ENCODE data around the gene SYT11.
A peak's percentile ranks its signal among the peaks of the same experiment; 100 is the strongest.
"Not testable (repeated sequence)": the region's sequence is repeated elsewhere in the genome, so short reads cannot be mapped to it uniquely, and the experiment has no call there.

SYT11 gene

GRCh38 chr1:155929057-155929456 is 69.7 kb downstream of the SYT11 start:
- H3K4me1 ChIP-seq = peaks cover 15% of the 10 kb centered on the region
- H3K9me3 ChIP-seq = no peaks in the 10 kb centered on the region
- no peak for DNase-seq (ENCODE audit: low spot score in 2 of 2)
- in situ Hi-C loops (cut with MboI; ENCODE audit: low sequenced_read_pairs) = loop anchor here (10.0 kb wide), 1 partner anchor 396 kb away; no protein-coding TSS in a partner anchor
- no peaks in the 10 kb centered on the region for H3K27me3 ChIP-seq (ENCODE audit: low read depth)
- peaks cover 97% of the 10 kb centered on the region for H3K36me3 ChIP-seq (replicated peaks)
- H3K4me3 ChIP-seq = no peak overlapping the region

GRCh38 chr1:155930725-155931124 is 71.4 kb downstream of the SYT11 start:
- not testable (repeated sequence) for H3K4me3 ChIP-seq; DNase-seq (ENCODE audit: low spot score in 2 of 2); H3K9me3 ChIP-seq; H3K27me3 ChIP-seq (ENCODE audit: low read depth)
- Histone ChIP-seq H3K36me3 (replicated peaks) (peaks cover 80% of the 10 kb centered on the region), H3K4me1 (peaks cover 18% of the 10 kb centered on the region)
- in situ Hi-C loops (cut with MboI; ENCODE audit: low sequenced_read_pairs) = loop anchor here (10.0 kb wide), 1 partner anchor 124 kb away; the partner anchor contains the start of genes LAMTOR2 and UBQLN4

- H3K9me3 ChIP-seq = no peaks in the 10 kb centered on the region
- H3K4me3 ChIP-seq = no peak overlapping the region
Observed at GRCh38 chr1:155931332-155932038, 72.1 kb downstream of the SYT11 start.

GRCh38 chr1:155932081-155932480 is 72.7 kb downstream of the SYT11 start:
- Histone ChIP-seq H3K4me3 (0 out of 2 replicates have a peak overlapping the region, but pooled peaks have one; percentile 3), H3K27me3 (ENCODE audit: low read depth) (no peaks in the 10 kb centered on the region), H3K4me1 (peaks cover 18% of the 10 kb centered on the region), H3K36me3 (replicated peaks) (peaks cover 67% of the 10 kb centered on the region), H3K9me3 (no peaks in the 10 kb centered on the region)
- DNase-seq (ENCODE audit: low spot score in 2 of 2) = no peak
- in situ Hi-C loops (cut with MboI; ENCODE audit: low sequenced_read_pairs) = loop anchor here (10.0 kb wide), 1 partner anchor 123 kb away; the partner anchor contains the start of genes LAMTOR2 and UBQLN4

More at GRCh38 chr1:155931332-155932038, 72.1 kb downstream of the SYT11 start:
- H3K4me1 ChIP-seq = peaks cover 18% of the 10 kb centered on the region
- no peak for DNase-seq (ENCODE audit: low spot score in 2 of 2)
- no peaks in the 10 kb centered on the region for H3K27me3 ChIP-seq (ENCODE audit: low read depth)
- H3K36me3 ChIP-seq (replicated peaks) = peaks cover 72% of the 10 kb centered on the region
- in situ Hi-C loops (cut with MboI; ENCODE audit: low sequenced_read_pairs) = loop anchor here (10.0 kb wide), 1 partner anchor 123 kb away; the partner anchor contains the start of genes LAMTOR2 and UBQLN4

- in situ Hi-C loops (cut with MboI; ENCODE audit: low sequenced_read_pairs) = loop anchor here (10.0 kb wide), 1 partner anchor 122 kb away; the partner anchor contains the start of genes LAMTOR2 and UBQLN4
- H3K27me3 ChIP-seq (ENCODE audit: low read depth) = no peaks in the 10 kb centered on the region
- peaks cover 62% of the 10 kb centered on the region for H3K36me3 ChIP-seq (replicated peaks)
- no peak for DNase-seq (ENCODE audit: low spot score in 2 of 2)
- peaks cover 18% of the 10 kb centered on the region for H3K4me1 ChIP-seq
- no peaks in the 10 kb centered on the region for H3K9me3 ChIP-seq
- peak overlapping the region; percentile 86 for H3K4me3 ChIP-seq
Observed at GRCh38 chr1:155932487-155932886, 73.1 kb downstream of the SYT11 start.

GRCh38 chr1:155933591-155934096 is 74.3 kb downstream of the SYT11 start:
- H3K27me3 ChIP-seq (ENCODE audit: low read depth) = no peaks in the 10 kb centered on the region
- H3K4me1 ChIP-seq = peaks cover 21% of the 10 kb centered on the region
- H3K4me3 ChIP-seq = peak overlapping the region; percentile 86
- H3K9me3 ChIP-seq = no peaks in the 10 kb centered on the region
- in situ Hi-C loops (cut with MboI; ENCODE audit: low sequenced_read_pairs) = loop anchor here (10.0 kb wide), 1 partner anchor 121 kb away; the partner anchor contains the start of genes LAMTOR2 and UBQLN4
- peaks cover 53% of the 10 kb centered on the region for H3K36me3 ChIP-seq (replicated peaks)
- no peak for DNase-seq (ENCODE audit: low spot score in 2 of 2)

- H3K36me3 ChIP-seq (replicated peaks) = peaks cover 46% of the 10 kb centered on the region
- peak within 1 kb of the TSS; percentile 86 for H3K4me3 ChIP-seq
- peak; percentile 96 to 99 for DNase-seq (ENCODE audit: low spot score in 2 of 2)
- in situ Hi-C loops (cut with MboI; ENCODE audit: low sequenced_read_pairs) = loop anchor here (10.0 kb wide), 1 partner anchor 120 kb away; the partner anchor contains the start of genes LAMTOR2 and UBQLN4
- no peaks in the 10 kb centered on the region for H3K27me3 ChIP-seq (ENCODE audit: low read depth)
- H3K4me1 ChIP-seq = peaks cover 21% of the 10 kb centered on the region
- H3K9me3 ChIP-seq = no peaks in the 10 kb centered on the region
Observed at GRCh38 chr1:155934097-155934935, 74.9 kb downstream of the SYT11 start, which contains the start of gene KHDC4. KHDC4 (minus strand) TSS chr1:155934413; CDS start chr1:155934373, 40 bp downstream.

Data from HAP-1 (cell line).